H1 (cell line): ENCODE measurements around the gene IP6K3.

Source experiments
- ATF3 ChIP-seq: IDR thresholded peaks from 2 replicates; pipeline ENCODE4 v1.6.1; 2011; ENCODE audit warnings: low read depth, mild to moderate bottlenecking, low read length; ENCODE audit not compliant: insufficient read depth
- CEBPB ChIP-seq: IDR thresholded peaks from 2 replicates; pipeline ENCODE4 v1.6.1; 2012; ENCODE audit warnings: low read depth, low read length
- CREB1 ChIP-seq: IDR thresholded peaks from 2 replicates; pipeline ENCODE4 v1.6.1; 2012; ENCODE audit warnings: inconsistent platforms
- CTCF ChIP-seq, 3 experiments: IDR thresholded peaks; 1 replicate in 2 of 3; 2 replicates in 1 of 3; pipeline versions ENCODE4 v1.5.1 to v1.6.1; 2011; ENCODE audit warnings: low read length in 3 of 3, mild to moderate bottlenecking in 3 of 3, inconsistent platforms in 2 of 3, low read depth in 1 of 3, moderate library complexity in 1 of 3; ENCODE audit not compliant: insufficient read depth in 1 of 3; ENCODE audit errors: control extremely low read depth in 1 of 3
- EGR1 ChIP-seq: IDR thresholded peaks from 2 replicates; pipeline ENCODE4 v1.6.1; 2011; ENCODE audit warnings: low read depth, low read length, borderline replicate concordance
- EZH2 ChIP-seq: fragments of 200-600 bp; sonication (generic); IDR thresholded peaks from 2 replicates; pipeline ENCODE4 v1.7.1; 2012; ENCODE audit warnings: low read depth, mild to moderate bottlenecking, moderate library complexity, low read length, inconsistent platforms; ENCODE audit not compliant: severe bottlenecking
- POLR2A ChIP-seq, 2 experiments: IDR thresholded peaks; 1 replicate in 1 of 2; 2 replicates in 1 of 2; pipeline ENCODE4 v1.6.1; 2011; ENCODE audit warnings: low read depth in 2 of 2, low read length in 2 of 2, mild to moderate bottlenecking in 2 of 2; ENCODE audit errors: control extremely low read depth in 1 of 2
- POLR2AphosphoS5 ChIP-seq: IDR thresholded peaks from 2 replicates; pipeline ENCODE4 v1.6.1; 2011; ENCODE audit warnings: low read depth, low read length
- SIN3A ChIP-seq, 2 experiments: IDR thresholded peaks in 1 of 2; conservative IDR thresholded peaks in 1 of 2; 2 replicates each; pipeline ENCODE4 v1.6.1; 2011 to 2012; ENCODE audit warnings: low read length in 2 of 2, improper control_type of control experiment in 1 of 2, low read depth in 1 of 2, mild to moderate bottlenecking in 1 of 2

- TF ChIP-seq EGR1 (no peak), CEBPB (no peak), EZH2 (no peak), CTCF (IDR thresholded peaks at IDR 0.05; ENCODE audit: control extremely low read depth in 1 of 3, insufficient read depth in 1 of 3, low read depth in 1 of 3, low read length in 3 of 3) (peak in 2 of 3 experiments; percentile 83 to 84; a peak in 3 of 4 replicates), ATF3 (no peak), CREB1 (no peak), SIN3A (conservative IDR thresholded peaks at IDR 0.05 in 1 of 2, IDR thresholded peaks at IDR 0.05 in 1 of 2; ENCODE audit: low read depth in 1 of 2, low read length in 2 of 2) (no peak), POLR2A (IDR thresholded peaks at IDR 0.05; ENCODE audit: control extremely low read depth in 1 of 2, low read depth in 2 of 2, low read length in 2 of 2) (no peak), POLR2AphosphoS5 (no peak)
Observed at GRCh38 chr6:33768644-33769120, 22.0 kb upstream of the IP6K3 start.
